ENCODE results near the gene SCRN1. TPM values are rescaled to one million over a fixed set of nuclear protein-coding genes. Genes with fewer than 3 reads are reported as not detected.
A peak's percentile ranks its signal among the peaks of the same experiment; 100 is the strongest.

SCRN1 gene
- total RNA-seq, 3 donors from 2014 or later (not counting 1 experiment from before 2014, with no cell fraction given), result 23.4 to 31.3 (median 26.9) TPM

- intact Hi-C loops (cut with micrococcal nuclease), result no loop called here
- peaks cover 5% of the 10 kb centered on the region for H3K4me1 ChIP-seq (ENCODE audit: control insufficient read depth, insufficient read depth, low read length)
- peaks cover 5 to 18% of the 10 kb centered on the region in 2 donors for H3K4me1 Mint-ChIP-seq
- H3K4me3 ChIP-seq (ENCODE audit: low read length), result no peak overlapping the region
- H3K27me3 Mint-ChIP-seq (ENCODE audit: low read depth in 2 of 2), result peaks cover 17 to 21% of the 10 kb centered on the region in 2 donors
- no peaks in the 10 kb centered on the region for H3K9me3 Mint-ChIP-seq
- no peak overlapping the region for H3K27ac Mint-ChIP-seq
- H3K36me3 ChIP-seq (ENCODE audit: control insufficient read depth, insufficient read depth, low read length), result no peaks in the 10 kb centered on the region
- H3K4me3 Mint-ChIP-seq, result peak overlapping the region; percentile 63
- TF ChIP-seq CTCF (IDR thresholded peaks at IDR 0.05), result no peak
- H3K9me3 ChIP-seq (ENCODE audit: control insufficient read depth, insufficient read depth, low read length), result no peaks in the 10 kb centered on the region
- H3K27me3 ChIP-seq (ENCODE audit: control insufficient read depth, insufficient read depth, low read length), result peaks cover 2% of the 10 kb centered on the region
- ATAC-seq, result no peak
- DNase-seq, result no peak
- no peak overlapping the region for H3K27ac ChIP-seq (ENCODE audit: low read length)
- H3K36me3 Mint-ChIP-seq, result no peaks in the 10 kb centered on the region
- 100% methylated on average over 1 of the region's 1 CpG for WGBS (ENCODE audit: insufficient coverage)
Measured at GRCh38 chr7:29882481-29882880, 107.1 kb downstream of the SCRN1 start.

GRCh38 chr7:29881724-29882123 lies 107.9 kb downstream of the SCRN1 start:
- WGBS (ENCODE audit: insufficient coverage), result 90% methylated on average over 7 of the region's 7 CpGs
- H3K4me3 Mint-ChIP-seq, result no peak overlapping the region
- peaks cover under 1% of the 10 kb centered on the region for H3K27me3 ChIP-seq (ENCODE audit: control insufficient read depth, insufficient read depth, low read length)
- no peak for ATAC-seq
- no peaks in the 10 kb centered on the region for H3K36me3 Mint-ChIP-seq
- no peaks in the 10 kb centered on the region for H3K9me3 Mint-ChIP-seq
- peaks cover 17 to 21% of the 10 kb centered on the region in 2 donors for H3K27me3 Mint-ChIP-seq (ENCODE audit: low read depth in 2 of 2)
- H3K4me1 Mint-ChIP-seq, result peaks cover 5 to 18% of the 10 kb centered on the region in 2 donors
- H3K36me3 ChIP-seq (ENCODE audit: control insufficient read depth, insufficient read depth, low read length), result no peaks in the 10 kb centered on the region
- H3K9me3 ChIP-seq (ENCODE audit: control insufficient read depth, insufficient read depth, low read length), result no peaks in the 10 kb centered on the region
- H3K4me3 ChIP-seq (ENCODE audit: low read length), result no peak overlapping the region
- TF ChIP-seq CTCF (IDR thresholded peaks at IDR 0.05), result no peak
- no peak overlapping the region for H3K27ac Mint-ChIP-seq
- intact Hi-C loops (cut with micrococcal nuclease), result no loop called here
- H3K4me1 ChIP-seq (ENCODE audit: control insufficient read depth, insufficient read depth, low read length), result peaks cover 5% of the 10 kb centered on the region
- no peak for DNase-seq
- no peak overlapping the region for H3K27ac ChIP-seq (ENCODE audit: low read length)

- no peak overlapping the region for H3K4me3 Mint-ChIP-seq
- WGBS (ENCODE audit: insufficient coverage), result 93% methylated on average over 2 of the region's 2 CpGs
- Histone ChIP-seq H3K9me3 (ENCODE audit: control insufficient read depth, insufficient read depth, low read length) (no peaks in the 10 kb centered on the region), H3K27me3 (ENCODE audit: control insufficient read depth, insufficient read depth, low read length) (no peaks in the 10 kb centered on the region), H3K36me3 (ENCODE audit: control insufficient read depth, insufficient read depth, low read length) (no peaks in the 10 kb centered on the region), H3K4me3 (ENCODE audit: low read length) (no peak overlapping the region), H3K4me1 (ENCODE audit: control insufficient read depth, insufficient read depth, low read length) (peaks cover 5% of the 10 kb centered on the region), H3K27ac (ENCODE audit: low read length) (no peak overlapping the region)
- no peaks in the 10 kb centered on the region for H3K9me3 Mint-ChIP-seq
- peaks cover 5 to 18% of the 10 kb centered on the region in 2 donors for H3K4me1 Mint-ChIP-seq
- ATAC-seq, result no peak
- no peak for DNase-seq
- intact Hi-C loops (cut with micrococcal nuclease), result no loop called here
- H3K36me3 Mint-ChIP-seq, result no peaks in the 10 kb centered on the region
- H3K27ac Mint-ChIP-seq, result no peak overlapping the region
- peaks cover 21 to 28% of the 10 kb centered on the region in 2 donors for H3K27me3 Mint-ChIP-seq (ENCODE audit: low read depth in 2 of 2)
- no peak for TF ChIP-seq CTCF (IDR thresholded peaks at IDR 0.05)
Measured at GRCh38 chr7:29879609-29880008, 110.0 kb downstream of the SCRN1 start.

GRCh38 chr7:29878081-29878688 lies 111.4 kb downstream of the SCRN1 start:
- ATAC-seq, result peak in 1 of 3 donors; percentile 70

More at GRCh38 chr7:29878081-29878688, 111.4 kb downstream of the SCRN1 start:
- H3K27ac Mint-ChIP-seq, result no peak overlapping the region
- intact Hi-C loops (cut with micrococcal nuclease), result loop anchor here (1.0 kb wide), 1 partner anchor 184 kb away; no protein-coding TSS in a partner anchor
- no peaks in the 10 kb centered on the region for H3K4me1 ChIP-seq (ENCODE audit: control insufficient read depth, insufficient read depth, low read length)
- peak; percentile 66 for TF ChIP-seq CTCF (IDR thresholded peaks at IDR 0.05)
- 16% methylated on average over 4 of the region's 5 CpGs for WGBS (ENCODE audit: insufficient coverage)
- no peaks in the 10 kb centered on the region for H3K27me3 ChIP-seq (ENCODE audit: control insufficient read depth, insufficient read depth, low read length)
- H3K27ac ChIP-seq (ENCODE audit: low read length), result no peak overlapping the region
- H3K9me3 ChIP-seq (ENCODE audit: control insufficient read depth, insufficient read depth, low read length), result no peaks in the 10 kb centered on the region
- peak in 1 of 2 donors; percentile 59 for DNase-seq
- H3K27me3 Mint-ChIP-seq (ENCODE audit: low read depth in 2 of 2), result peaks cover 17 to 33% of the 10 kb centered on the region in 2 donors
- H3K9me3 Mint-ChIP-seq, result no peaks in the 10 kb centered on the region
- H3K4me3 Mint-ChIP-seq, result no peak overlapping the region
- no peaks in the 10 kb centered on the region for H3K36me3 ChIP-seq (ENCODE audit: control insufficient read depth, insufficient read depth, low read length)
- no peak overlapping the region for H3K4me3 ChIP-seq (ENCODE audit: low read length)
- peaks cover 5 to 13% of the 10 kb centered on the region in 2 donors for H3K4me1 Mint-ChIP-seq
- no peaks in the 10 kb centered on the region for H3K36me3 Mint-ChIP-seq
